WERI-Rb-1 (cell line): Measurements from ENCODE around the gene SEMA3C.

Experiments used
- DNase-seq: peaks from one replicate; pipeline ENCODE4 v3.0.0-alpha.2; 2020
- H3K27ac ChIP-seq: fragments of 250-450 bp; sonication (Bioruptor Pico); 2 replicates; pipeline ENCODE4 v1.5.1; 2020; ENCODE audit warnings: mild to moderate bottlenecking, moderate library complexity
- H3K27me3 ChIP-seq: fragments of 250-450 bp; sonication (Bioruptor Pico); 2 replicates; pipeline ENCODE4 v1.5.1; 2021; ENCODE audit warnings: mild to moderate bottlenecking, low read depth, moderate library complexity; ENCODE audit not compliant: insufficient read depth, severe bottlenecking
- H3K36me3 ChIP-seq: fragments of 250-450 bp; sonication (Bioruptor Pico); 2 replicates; pipeline ENCODE4 v1.5.1; 2020; ENCODE audit warnings: mild to moderate bottlenecking, moderate library complexity
- H3K4me3 ChIP-seq: 2 replicates; pipeline ENCODE4 v1.5.1; 2011; ENCODE audit warnings: low read depth, mild to moderate bottlenecking, control low read depth, low read length
- H3K9me3 ChIP-seq: fragments of 250-450 bp; sonication (Bioruptor Pico); 2 replicates; pipeline ENCODE4 v1.5.1; 2021; ENCODE audit warnings: mild to moderate bottlenecking, moderate library complexity; ENCODE audit not compliant: severe bottlenecking
- TF ChIP-seq, protein P1 (sequence below): IDR thresholded peaks from 2 replicates; pipeline ENCODE4 v1.5.1; 2011; ENCODE audit warnings: low read depth, mild to moderate bottlenecking, control low read depth, inconsistent platforms, low read length

The SEMA3C gene

DNA sequence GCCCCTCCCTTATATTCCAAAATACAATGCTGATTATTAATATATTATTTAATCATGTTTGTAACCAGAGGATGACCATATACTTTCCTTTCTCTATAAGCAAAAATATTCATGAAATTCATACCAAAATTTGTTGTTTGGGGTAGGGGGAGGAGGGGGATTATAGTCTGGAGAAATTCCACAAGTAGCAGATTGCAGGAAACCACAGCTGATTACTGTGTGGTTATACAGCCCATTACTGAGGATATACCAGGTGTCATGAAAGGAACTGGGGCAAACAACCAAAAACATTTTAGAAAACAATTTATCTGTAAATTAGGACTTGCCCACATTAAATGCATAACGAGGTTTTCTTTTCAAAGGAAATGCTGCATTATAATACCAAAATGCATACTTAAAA, 50.3 kb downstream of the SEMA3C start:
- Histone ChIP-seq H3K27ac (no peak overlapping the region), H3K36me3 (no peaks in the 10 kb centered on the region), H3K4me3 (no peak overlapping the region), H3K27me3 (no peaks in the 10 kb centered on the region), H3K9me3 (no peaks in the 10 kb centered on the region)
- TF ChIP-seq, protein P1, sequence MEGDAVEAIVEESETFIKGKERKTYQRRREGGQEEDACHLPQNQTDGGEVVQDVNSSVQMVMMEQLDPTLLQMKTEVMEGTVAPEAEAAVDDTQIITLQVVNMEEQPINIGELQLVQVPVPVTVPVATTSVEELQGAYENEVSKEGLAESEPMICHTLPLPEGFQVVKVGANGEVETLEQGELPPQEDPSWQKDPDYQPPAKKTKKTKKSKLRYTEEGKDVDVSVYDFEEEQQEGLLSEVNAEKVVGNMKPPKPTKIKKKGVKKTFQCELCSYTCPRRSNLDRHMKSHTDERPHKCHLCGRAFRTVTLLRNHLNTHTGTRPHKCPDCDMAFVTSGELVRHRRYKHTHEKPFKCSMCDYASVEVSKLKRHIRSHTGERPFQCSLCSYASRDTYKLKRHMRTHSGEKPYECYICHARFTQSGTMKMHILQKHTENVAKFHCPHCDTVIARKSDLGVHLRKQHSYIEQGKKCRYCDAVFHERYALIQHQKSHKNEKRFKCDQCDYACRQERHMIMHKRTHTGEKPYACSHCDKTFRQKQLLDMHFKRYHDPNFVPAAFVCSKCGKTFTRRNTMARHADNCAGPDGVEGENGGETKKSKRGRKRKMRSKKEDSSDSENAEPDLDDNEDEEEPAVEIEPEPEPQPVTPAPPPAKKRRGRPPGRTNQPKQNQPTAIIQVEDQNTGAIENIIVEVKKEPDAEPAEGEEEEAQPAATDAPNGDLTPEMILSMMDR: no peak
- no peak for DNase-seq

GRCh38 chr7:80860554-80860953, 58.3 kb downstream of the SEMA3C start:
- Histone ChIP-seq H3K27me3 (no peaks in the 10 kb centered on the region), H3K4me3 (no peak overlapping the region), H3K36me3 (no peaks in the 10 kb centered on the region), H3K27ac (no peak overlapping the region), H3K9me3 (no peaks in the 10 kb centered on the region)
- TF ChIP-seq, protein P1: no peak
- no peak for DNase-seq

DNA sequence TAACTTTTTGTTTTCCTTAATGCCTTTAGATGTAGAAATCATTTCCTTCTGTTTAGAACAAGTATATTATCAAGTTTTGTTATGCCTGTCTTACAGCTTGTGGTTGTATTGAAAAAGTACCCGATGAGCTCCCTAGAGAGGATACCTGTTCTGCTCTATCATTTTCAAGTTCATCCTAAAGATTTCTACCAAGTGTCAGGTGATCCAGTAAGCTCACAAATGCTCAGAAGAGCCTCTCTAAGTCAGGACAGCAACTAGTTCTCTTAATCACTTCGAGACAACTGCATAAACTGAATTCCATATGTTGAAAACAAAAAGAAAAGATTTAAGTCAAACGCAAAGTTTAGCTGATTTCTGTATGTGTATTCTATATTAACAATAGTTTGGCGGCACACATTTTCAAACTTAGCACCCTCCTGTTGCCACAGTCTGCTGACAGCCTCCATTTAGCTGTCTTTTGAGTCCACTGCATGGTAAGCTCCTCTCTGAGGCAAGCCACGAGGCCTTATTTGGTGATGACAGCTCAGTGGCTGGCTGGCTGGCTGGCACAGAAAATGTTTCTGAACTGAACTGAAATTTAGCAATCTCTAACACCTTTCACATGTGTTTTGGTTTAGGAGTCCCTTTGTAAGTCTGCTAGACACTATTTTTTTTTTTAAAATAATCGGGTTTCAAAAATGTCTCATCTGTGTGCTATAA, 59.4 kb downstream of the SEMA3C start:
- DNase-seq: peak; percentile 11

GRCh38 chr7:80858141-80858903, 60.5 kb downstream of the SEMA3C start:
- TF ChIP-seq, protein P1: no peak
- no peaks in the 10 kb centered on the region for H3K9me3 ChIP-seq
- H3K27me3 ChIP-seq: no peaks in the 10 kb centered on the region
- no peaks in the 10 kb centered on the region for H3K36me3 ChIP-seq
- no peak overlapping the region for H3K4me3 ChIP-seq
- no peak overlapping the region for H3K27ac ChIP-seq
- no peak for DNase-seq

More for the DNA sequence above, 59.4 kb downstream of the SEMA3C start:
- Histone ChIP-seq H3K27me3 (no peaks in the 10 kb centered on the region), H3K9me3 (no peaks in the 10 kb centered on the region), H3K4me3 (no peak overlapping the region), H3K27ac (no peak overlapping the region), H3K36me3 (no peaks in the 10 kb centered on the region)
- TF ChIP-seq, protein P1: no peak

DNA sequence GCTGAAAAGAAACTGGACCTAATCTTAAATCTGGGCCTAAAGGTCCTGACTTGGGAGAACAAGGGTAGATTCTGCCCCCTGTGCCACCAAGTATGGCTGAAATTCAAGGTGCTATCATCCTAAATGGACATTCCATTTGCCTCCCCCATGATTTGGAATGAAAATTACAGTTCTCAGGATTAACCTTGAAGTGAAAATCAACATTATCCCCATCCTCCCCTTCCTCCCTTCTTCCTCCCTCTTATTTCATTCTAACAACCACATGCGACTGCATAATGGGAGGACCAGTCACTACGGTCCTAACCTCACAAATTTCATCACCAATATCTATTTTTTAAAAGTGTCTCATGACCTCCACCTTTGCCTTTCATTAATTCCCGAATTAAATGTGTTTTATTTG, 62.1 kb downstream of the SEMA3C start:
- Histone ChIP-seq H3K36me3 (no peaks in the 10 kb centered on the region), H3K27me3 (no peaks in the 10 kb centered on the region), H3K9me3 (no peaks in the 10 kb centered on the region), H3K27ac (no peak overlapping the region), H3K4me3 (no peak overlapping the region)
- TF ChIP-seq, protein P1: no peak
- no peak for DNase-seq
